Ascending aorta (tissue), 2 donors: ENCODE measurements around the gene SLIT3. TPM values are rescaled to one million over a fixed set of nuclear protein-coding genes. Genes with fewer than 3 reads are reported as not detected.

Experiments
- DNase-seq, 2 donors: peaks; one replicate each; pipeline ENCODE4 v3.0.0-alpha.2; 2019; ENCODE audit warnings: low spot score in 2 of 2
- H3K27ac ChIP-seq, 2 donors: fragments of 200-600 bp; sonication (generic); one replicate each; pipeline ENCODE4 v1.5.1; 2016 to 2017; ENCODE audit warnings: mild to moderate bottlenecking in 1 of 2
- H3K27me3 ChIP-seq: fragments of 200-600 bp; sonication (generic); one replicate; pipeline ENCODE4 v1.5.1; 2017
- H3K36me3 ChIP-seq, 2 donors: fragments of 200-600 bp; sonication (generic); one replicate each; pipeline ENCODE4 v1.5.1; 2016
- H3K4me1 ChIP-seq, 2 donors: fragments of 200-600 bp; sonication (generic); one replicate each; pipeline ENCODE4 v1.5.1; 2016 to 2017; ENCODE audit warnings: mild to moderate bottlenecking in 1 of 2
- H3K4me3 ChIP-seq, 2 donors: fragments of 200-600 bp; sonication (generic); one replicate each; pipeline ENCODE4 v1.5.1; 2016 to 2017; ENCODE audit warnings: mild to moderate bottlenecking in 1 of 2
- H3K9me3 ChIP-seq, 2 donors: fragments of 200-600 bp; sonication (generic); one replicate each; pipeline ENCODE4 v1.5.1; 2016
- CTCF ChIP-seq, 3 experiments: fragments of 200-600 bp in 2 of 3; fragments of 450-650 bp in 1 of 3; sonication (generic) in 2 of 3; IDR thresholded peaks; one replicate each; pipeline ENCODE4 v1.5.1; 2016 to 2019; ENCODE audit warnings: antibody characterized with exemption in 3 of 3, mild to moderate bottlenecking in 1 of 3, moderate library complexity in 1 of 3
- intact Hi-C: fragments of 100-400 bp; cut with DNase I; formaldehyde crosslinking; loops from one replicate; pipeline ENCODE4 v1.15.1; 2023
- total RNA-seq: library from RNA; depleted of rRNA; stranded (reverse); fragments of >200 nt; gene quantifications from one replicate; pipeline ENCODE4 v1.1.0, GENCODE V29; 2016

Gene SLIT3
- total RNA-seq, 1 donor from 2014 or later: 128 TPM

DNA sequence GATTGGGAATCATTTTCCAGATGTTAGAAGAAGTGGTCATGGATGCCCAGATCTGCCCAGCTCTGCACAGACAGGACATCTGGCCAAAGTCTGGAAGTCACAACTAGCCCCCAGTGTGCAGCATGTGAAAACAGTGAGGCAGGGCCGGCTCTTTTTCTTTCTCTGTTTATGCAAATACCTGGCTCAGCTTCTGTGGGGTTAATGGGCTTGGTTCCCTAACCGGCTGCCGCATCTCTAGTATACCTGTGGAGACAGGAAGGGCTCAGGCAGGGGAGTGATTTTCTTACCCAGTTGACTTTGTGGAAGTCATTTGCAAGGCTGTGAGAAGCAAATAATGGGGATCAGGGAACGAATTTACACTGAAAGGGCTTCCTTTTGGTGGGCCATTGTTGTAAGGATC lies 467.0 kb downstream of the SLIT3 start:
- Histone ChIP-seq H3K36me3 (no peaks in the 10 kb centered on the region), H3K4me3 (no peak overlapping the region), H3K4me1 (no peaks in the 10 kb centered on the region), H3K9me3 (no peaks in the 10 kb centered on the region), H3K27me3 (no peaks in the 10 kb centered on the region), H3K27ac (no peak overlapping the region)
- no peak for TF ChIP-seq CTCF (IDR thresholded peaks at IDR 0.05)
- intact Hi-C loops: no loop called here
- peak in 1 of 2 donors; percentile 33 for DNase-seq

GRCh38 chr5:168833383-168833782 lies 467.6 kb downstream of the SLIT3 start:
- Histone ChIP-seq H3K4me1 (no peaks in the 10 kb centered on the region), H3K36me3 (no peaks in the 10 kb centered on the region), H3K27ac (no peak overlapping the region), H3K27me3 (no peaks in the 10 kb centered on the region), H3K9me3 (no peaks in the 10 kb centered on the region), H3K4me3 (no peak overlapping the region)
- DNase-seq: peak in 1 of 2 donors; percentile 28
- intact Hi-C loops: no loop called here
- no peak for TF ChIP-seq CTCF (IDR thresholded peaks at IDR 0.05)

GRCh38 chr5:168832308-168832707 lies 468.6 kb downstream of the SLIT3 start:
- peak in 1 of 2 donors; percentile 15 for DNase-seq
- H3K36me3 ChIP-seq: no peaks in the 10 kb centered on the region
- no peaks in the 10 kb centered on the region for H3K4me1 ChIP-seq
- intact Hi-C loops: no loop called here
- H3K27me3 ChIP-seq: no peaks in the 10 kb centered on the region
- no peak overlapping the region for H3K4me3 ChIP-seq
- no peak overlapping the region for H3K27ac ChIP-seq
- H3K9me3 ChIP-seq: no peaks in the 10 kb centered on the region
- no peak for TF ChIP-seq CTCF (IDR thresholded peaks at IDR 0.05)

- no peak for TF ChIP-seq CTCF (IDR thresholded peaks at IDR 0.05)
- H3K9me3 ChIP-seq: no peaks in the 10 kb centered on the region
- H3K4me1 ChIP-seq: no peaks in the 10 kb centered on the region
- H3K27ac ChIP-seq: no peak overlapping the region
- H3K36me3 ChIP-seq: no peaks in the 10 kb centered on the region
- intact Hi-C loops: no loop called here
- DNase-seq: no peak
- no peak overlapping the region for H3K4me3 ChIP-seq
- no peaks in the 10 kb centered on the region for H3K27me3 ChIP-seq
These were observed 469.6 kb downstream of the SLIT3 start for GRCh38 chr5:168831383-168831782.

DNA sequence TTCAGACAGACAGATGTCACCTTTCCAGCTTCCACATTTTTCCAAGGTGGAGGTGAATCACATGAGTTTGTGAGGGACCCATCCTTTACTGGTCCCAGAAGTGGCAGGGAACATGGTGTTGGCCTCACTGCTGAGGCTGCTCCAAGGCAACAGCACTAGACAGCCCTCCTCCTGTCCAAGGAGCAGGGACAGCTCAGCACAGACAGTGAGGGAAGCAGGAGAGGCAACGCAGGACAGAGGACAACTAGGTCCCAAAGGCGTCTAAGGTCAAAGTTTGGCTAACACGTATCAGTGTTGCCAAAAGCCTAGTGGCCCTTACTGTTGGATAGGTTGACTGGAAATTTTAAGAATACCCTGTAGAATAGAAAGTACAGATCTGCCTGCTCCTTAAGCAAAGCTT lies 470.1 kb downstream of the SLIT3 start:
- Histone ChIP-seq H3K9me3 (no peaks in the 10 kb centered on the region), H3K27ac (no peak overlapping the region), H3K4me3 (no peak overlapping the region), H3K4me1 (no peaks in the 10 kb centered on the region), H3K27me3 (no peaks in the 10 kb centered on the region), H3K36me3 (no peaks in the 10 kb centered on the region)
- intact Hi-C loops: no loop called here
- no peak for DNase-seq
- TF ChIP-seq CTCF (IDR thresholded peaks at IDR 0.05): no peak

GRCh38 chr5:168829922-168830417 lies 471.0 kb downstream of the SLIT3 start:
- DNase-seq: no peak
- Histone ChIP-seq H3K36me3 (no peaks in the 10 kb centered on the region), H3K27ac (no peak overlapping the region), H3K4me1 (no peaks in the 10 kb centered on the region), H3K27me3 (no peaks in the 10 kb centered on the region), H3K4me3 (no peak overlapping the region), H3K9me3 (no peaks in the 10 kb centered on the region)
- no peak for TF ChIP-seq CTCF (IDR thresholded peaks at IDR 0.05)
- intact Hi-C loops: no loop called here
